Activated CD8-positive, alpha-beta memory T cell treated with anti-CD3 and anti-CD28 coated beads for 48 hours (primary cell): ENCODE results near the gene C9orf50.
"Not testable (repeated sequence)": the region's sequence is repeated elsewhere in the genome, so short reads cannot be mapped to it uniquely, and the experiment has no call there.

Experiments
- DNase-seq, 3 experiments: peaks; one replicate each; pipeline ENCODE4 v3.0.0-alpha.2; 2020; ENCODE audit warnings: low read depth in 2 of 3, low spot score in 2 of 3

C9orf50 gene

DNA sequence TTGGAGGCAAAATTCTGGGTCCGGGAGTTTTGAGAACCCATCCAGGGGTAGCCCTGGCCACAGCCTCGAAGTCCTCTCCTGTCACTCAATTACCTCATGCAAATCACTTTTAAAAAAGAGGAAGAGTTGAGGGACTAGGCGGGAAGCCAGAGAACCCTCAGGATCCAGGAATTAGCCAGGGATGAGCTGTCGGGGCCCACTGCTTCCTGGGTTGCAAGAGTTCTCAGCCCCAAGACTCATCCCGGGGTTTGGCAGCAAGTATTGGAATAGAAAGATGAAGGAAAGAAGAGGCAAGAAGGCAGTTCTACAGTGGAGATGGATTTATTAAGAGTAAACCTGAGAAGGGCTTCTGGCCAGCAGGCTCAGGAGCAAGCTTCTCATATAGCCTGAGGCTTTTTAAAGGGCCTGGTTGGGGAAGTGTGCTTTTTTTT lies 25.6 kb downstream of the C9orf50 start:
- no peak for DNase-seq

GRCh38 chr9:129594632-129595031 lies 26.3 kb downstream of the C9orf50 start:
- no peak for DNase-seq

GRCh38 chr9:129592790-129593189 lies 28.1 kb downstream of the C9orf50 start:
- DNase-seq = not testable (repeated sequence)

- no peak for DNase-seq
Measured at GRCh38 chr9:129591916-129592315, 29.0 kb downstream of the C9orf50 start.

DNA sequence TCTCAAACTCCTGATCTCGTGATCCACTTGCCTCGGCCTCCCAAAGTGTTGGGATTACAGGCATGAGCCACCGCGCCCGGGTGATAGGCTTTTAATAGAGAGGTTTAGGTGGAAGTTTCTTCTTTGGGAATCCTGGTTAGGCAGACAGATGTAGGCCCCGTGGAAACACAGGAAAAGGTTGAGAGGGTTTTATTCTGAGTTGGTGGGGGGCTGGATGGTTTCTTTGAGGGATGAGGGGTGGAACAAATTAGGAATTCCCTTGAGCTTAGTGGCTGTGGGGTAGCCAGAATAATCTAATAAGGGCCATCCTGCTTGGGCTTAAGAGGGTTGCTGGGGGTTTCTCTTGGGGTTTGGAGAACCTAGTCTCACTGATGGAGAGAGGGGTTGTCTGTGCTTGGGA lies 30.4 kb downstream of the C9orf50 start:
- no peak for DNase-seq

DNA sequence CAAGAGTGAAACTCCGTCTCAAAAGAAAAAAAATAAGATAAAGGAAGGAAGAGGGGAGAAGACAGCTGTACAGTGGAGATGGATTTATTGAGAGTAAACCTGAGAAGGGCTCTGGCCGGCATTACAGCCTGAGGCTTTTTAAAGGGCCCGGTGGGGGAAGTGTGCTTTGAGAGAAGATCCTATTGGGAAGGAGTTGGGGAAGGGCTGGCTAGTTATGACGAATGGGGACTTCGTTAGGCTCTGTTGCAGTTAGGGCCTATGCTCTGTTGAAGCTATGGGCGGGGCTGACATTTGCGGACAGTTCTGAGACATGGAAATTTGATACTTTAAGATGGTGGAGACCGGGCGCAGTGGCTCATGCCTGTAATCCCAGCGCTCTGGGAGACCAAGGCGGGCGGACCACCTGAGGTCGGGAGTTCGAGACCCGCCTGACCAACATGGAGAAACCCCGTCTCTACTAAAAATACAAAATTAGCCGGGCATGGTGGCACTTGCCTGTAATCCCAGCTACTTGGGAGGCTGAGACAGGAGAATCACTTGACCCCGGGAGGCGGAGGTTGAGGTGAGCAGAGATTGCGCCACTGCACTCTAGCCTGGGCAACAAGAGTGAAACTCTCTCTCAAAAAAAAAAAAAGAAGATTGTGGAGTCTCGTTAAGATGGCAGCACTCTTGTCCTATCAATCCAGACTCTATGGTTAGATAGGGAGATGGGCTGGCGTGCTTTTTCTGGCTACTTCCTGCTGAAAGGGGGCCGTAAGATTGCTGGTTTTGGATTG lies 33.2 kb downstream of the C9orf50 start:
- no peak for DNase-seq

GRCh38 chr9:129586685-129587084 lies 34.2 kb downstream of the C9orf50 start:
- no peak for DNase-seq

- DNase-seq = no peak
Measured at GRCh38 chr9:129586245-129586644, 34.7 kb downstream of the C9orf50 start.

DNA sequence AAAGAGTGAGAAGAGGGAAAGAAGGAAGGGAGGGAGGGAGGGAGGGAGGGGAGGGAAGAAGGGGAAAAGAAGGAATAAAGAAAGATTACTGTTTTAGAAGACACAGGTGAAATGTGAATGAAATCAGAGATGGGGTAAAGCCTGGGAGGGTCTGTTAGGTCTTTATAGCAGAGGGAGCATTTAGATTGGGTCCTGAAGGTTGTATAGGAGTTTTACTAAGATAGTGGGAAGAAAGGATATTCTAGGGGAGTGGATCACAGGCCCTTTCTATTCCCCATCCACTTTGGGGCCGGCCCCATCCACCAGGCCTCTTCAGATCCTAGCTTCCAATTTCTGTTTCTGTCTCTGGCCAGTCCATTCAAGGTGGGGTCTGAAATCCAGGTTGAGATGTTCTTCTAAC lies 35.5 kb downstream of the C9orf50 start:
- DNase-seq = no peak

- no peak for DNase-seq
Measured at GRCh38 chr9:129584136-129584535, 36.8 kb downstream of the C9orf50 start.

DNA sequence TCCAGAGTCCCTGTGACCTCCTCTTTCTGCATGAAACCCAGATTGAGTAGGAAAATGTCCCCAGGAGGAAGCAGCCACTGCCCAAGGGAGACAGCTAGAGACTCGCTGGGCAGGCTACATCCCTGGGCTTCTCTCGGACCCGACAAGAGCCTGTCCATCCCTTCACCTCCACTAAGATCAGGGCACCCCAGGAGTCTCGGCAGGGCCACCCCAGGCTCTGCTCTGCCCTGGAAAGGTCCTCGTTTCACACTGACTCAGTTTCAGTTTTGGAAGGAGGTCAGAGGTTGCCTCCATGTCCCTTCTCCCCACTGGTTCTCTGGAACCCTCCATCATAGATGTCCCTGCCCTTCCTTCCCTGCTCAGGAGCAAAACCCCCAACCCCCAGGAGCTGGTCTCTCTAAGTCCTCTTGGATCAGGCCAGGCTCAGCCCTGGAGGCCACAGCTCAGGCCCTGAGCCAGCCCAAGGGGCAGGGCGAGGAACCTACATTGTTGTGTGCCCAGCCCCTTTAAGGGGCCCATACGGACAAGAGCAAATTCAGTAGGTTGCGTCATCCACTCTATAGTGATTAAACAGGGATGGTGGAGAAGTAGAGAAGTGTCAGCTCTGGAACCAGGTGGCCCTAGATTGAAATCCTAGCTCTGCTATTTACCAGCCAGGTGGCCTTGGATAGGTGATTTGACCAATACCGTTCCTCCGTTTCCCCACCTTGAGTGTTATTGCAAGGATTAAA lies 37.4 kb downstream of the C9orf50 start:
- no peak for DNase-seq

GRCh38 chr9:129582855-129583254 lies 38.0 kb downstream of the C9orf50 start:
- no peak for DNase-seq

DNA sequence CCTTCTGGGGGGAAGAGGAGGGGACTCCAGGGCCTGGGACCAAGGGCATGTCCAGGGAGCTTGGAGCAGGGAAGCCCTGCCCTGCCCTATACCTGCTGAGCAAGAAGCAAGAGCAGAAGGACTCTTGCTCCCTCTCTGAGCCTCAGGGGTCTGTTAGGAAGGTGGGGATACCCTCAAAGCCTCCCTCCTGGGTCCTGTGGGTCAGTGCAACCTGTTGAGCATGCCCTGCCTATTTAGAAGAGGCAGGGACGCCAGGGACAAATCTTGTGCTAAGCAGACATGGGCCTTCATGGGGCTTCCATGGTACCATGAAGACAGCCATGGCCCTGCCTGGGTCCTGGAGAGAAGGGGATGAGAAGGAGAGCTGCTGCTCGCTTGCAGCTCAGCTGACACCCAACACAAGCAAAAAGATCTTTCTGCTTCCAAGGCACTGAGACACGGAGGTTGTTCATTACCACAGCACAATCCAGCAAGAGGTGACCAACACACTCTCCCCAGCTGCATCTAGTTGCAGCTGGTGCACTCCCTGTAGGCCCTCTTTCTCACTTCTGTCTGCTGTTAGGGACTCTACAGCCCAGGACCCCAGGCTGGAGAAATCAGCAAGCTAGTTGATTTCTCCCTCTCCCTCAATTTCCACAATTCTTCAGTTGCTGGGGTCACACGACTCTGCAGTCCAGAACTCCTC lies 39.3 kb downstream of the C9orf50 start:
- DNase-seq = no peak

- no peak for DNase-seq
Measured at GRCh38 chr9:129580211-129580915, 40.5 kb downstream of the C9orf50 start.

- no peak for DNase-seq
Measured at GRCh38 chr9:129579294-129579693, 41.6 kb downstream of the C9orf50 start.

- DNase-seq = no peak
Measured at GRCh38 chr9:129576546-129577543, 44.1 kb downstream of the C9orf50 start.

- DNase-seq = no peak
Measured at GRCh38 chr9:129575818-129576217, 45.1 kb downstream of the C9orf50 start.

DNA sequence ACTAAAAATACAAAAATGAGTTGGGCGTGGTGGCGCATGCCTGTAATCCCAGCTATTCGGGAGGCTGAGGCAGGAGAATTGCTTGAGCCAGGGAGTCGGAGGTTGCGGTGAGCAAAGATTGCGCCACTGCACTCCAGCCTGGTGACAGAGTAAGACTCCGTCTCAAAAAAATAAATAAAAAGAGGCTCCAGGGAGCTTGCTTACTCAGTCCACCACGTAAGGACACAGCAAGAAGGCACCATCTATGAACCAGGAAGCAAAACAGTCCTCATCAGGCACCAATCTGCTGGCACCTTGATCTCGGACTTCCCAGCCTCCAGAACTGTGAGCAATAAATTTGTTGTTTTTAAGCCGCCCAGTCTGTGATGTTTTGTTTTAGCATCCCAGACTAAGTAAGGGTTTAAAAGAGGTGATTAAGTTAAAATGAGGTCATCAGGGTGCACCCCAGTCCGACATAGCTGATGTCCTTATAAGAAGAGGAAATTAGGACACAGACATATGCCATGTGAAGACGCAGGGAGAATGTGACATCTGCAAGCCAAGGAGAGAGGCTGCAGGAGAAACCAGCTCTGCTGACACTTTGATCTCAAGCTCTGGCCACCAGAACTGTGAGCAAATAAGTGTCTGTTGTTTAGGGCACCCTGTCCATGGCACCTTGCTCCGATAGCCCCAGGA lies 45.9 kb downstream of the C9orf50 start:
- DNase-seq = no peak

DNA sequence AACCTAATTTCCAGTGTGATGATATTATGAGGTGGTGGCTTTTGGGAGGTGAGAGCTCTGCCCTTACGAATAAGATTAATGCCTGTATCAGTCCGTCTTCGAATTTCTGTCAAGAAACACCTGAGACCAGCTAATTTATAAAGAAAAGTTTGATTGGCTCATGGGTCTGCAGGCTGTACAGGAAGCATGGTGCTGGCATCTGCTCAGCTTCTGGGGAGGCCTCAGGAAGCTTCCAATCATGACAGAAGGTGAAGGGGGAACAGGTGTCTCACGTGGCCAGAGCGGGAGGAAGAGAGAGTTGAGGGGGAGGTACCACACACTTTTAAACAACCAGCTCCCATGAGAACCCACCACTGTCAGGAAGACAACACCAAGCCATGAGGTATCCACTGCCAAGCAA lies 46.9 kb downstream of the C9orf50 start:
- no peak for DNase-seq

- no peak for DNase-seq
Measured at GRCh38 chr9:129572517-129572916, 48.4 kb downstream of the C9orf50 start.
